Heart left ventricle (tissue), 16 donors: Measurements from ENCODE around the gene FYN. TPM values are rescaled to one million over a fixed set of nuclear protein-coding genes. Genes with fewer than 3 reads are reported as not detected.

Experiments used
- ATAC-seq, 4 donors: fragments of 200-7000 bp; cut with Tn5 transposase; one replicate each; pipeline ENCODE4 v1.9.1; 2020 to 2022; ENCODE audit warnings: moderate library complexity in 4 of 4, mild to moderate bottlenecking in 3 of 4, moderate number of reproducible peaks in 1 of 4
- DNase-seq, 5 donors: peaks; one replicate each; pipeline ENCODE4 v3.0.0-alpha.2; 2020
- H3K27ac ChIP-seq, 12 donors: fragments of 200-600 bp; sonication (generic) in 4 of 12; one replicate each; pipeline versions ENCODE4 v1.5.0 to v1.8.0; 2016 to 2022; ENCODE audit warnings: mild to moderate bottlenecking in 2 of 12
- H3K27me3 ChIP-seq, 9 donors: fragments of 200-600 bp; sonication (generic) in 2 of 9; one replicate each; pipeline versions ENCODE4 v1.5.1 to v1.8.0; 2016 to 2022; ENCODE audit warnings: mild to moderate bottlenecking in 3 of 9
- H3K36me3 ChIP-seq, 9 donors: fragments of 200-600 bp; sonication (generic) in 2 of 9; one replicate each; pipeline versions ENCODE4 v1.5.0 to v1.8.0; 2018 to 2022; ENCODE audit warnings: mild to moderate bottlenecking in 2 of 9
- H3K4me1 ChIP-seq, 12 donors: fragments of 200-600 bp; sonication (generic) in 4 of 12; one replicate each; pipeline versions ENCODE4 v1.5.0 to v1.8.0; 2016 to 2022; ENCODE audit warnings: mild to moderate bottlenecking in 3 of 12
- H3K4me3 ChIP-seq, 12 donors: fragments of 200-600 bp; sonication (generic) in 4 of 12; one replicate each; pipeline versions ENCODE4 v1.5.0 to v1.8.0; 2017 to 2022; ENCODE audit warnings: mild to moderate bottlenecking in 9 of 12, moderate library complexity in 4 of 12
- H3K9me3 ChIP-seq, 12 donors: fragments of 200-600 bp; sonication (generic) in 4 of 12; one replicate each; pipeline versions ENCODE4 v1.5.0 to v1.8.0; 2016 to 2022; ENCODE audit warnings: mild to moderate bottlenecking in 1 of 12
- POLR2A ChIP-seq, 2 donors: fragments of 450-650 bp; IDR thresholded peaks; one replicate each; pipeline ENCODE4 v1.6.1; 2017; ENCODE audit warnings: antibody characterized with exemption in 2 of 2, mild to moderate bottlenecking in 2 of 2, moderate library complexity in 2 of 2
- WGBS, 4 donors: extraction: QIAGEN DNeasy Blood & Tissue Kit in 2 of 4; methylation state at CpG; one replicate each; pipeline versions ENCODE4 v1.1.5 to v1.1.7; 2013 to 2018; 5-methylcytosine and 5-hydroxymethylcytosine counted together
- intact Hi-C, 10 donors: fragments of 100-400 bp; cut with DNase I; formaldehyde crosslinking; loops; one replicate each; pipeline versions ENCODE4 v1.11.1 to v1.14.2; 2022
- polyA plus RNA-seq, 2 donors: library from polyadenylated mRNA; stranded (reverse); fragments of 200-250 nt; gene quantifications; one replicate each; pipeline ENCODE4 v1.2.3, GENCODE V29; 2013
- total RNA-seq, 9 donors: library from RNA; depleted of rRNA in 2 of 9; stranded (reverse); fragments of >200 nt in 2 of 9; fragmentation: NEBNext Ultra II Directional in 3 of 9; extraction: Animal tissue kit (Norgen Biotek cat#: 25700) in 3 of 9; gene quantifications; one replicate each; pipeline versions ENCODE4 v1.1.0 to v1.2.4, GENCODE V29; 2016 to 2023
- TF ChIP-seq, protein P1 (sequence below), 12 donors: fragments of 200-600 bp; sonication (generic) in 4 of 12; IDR thresholded peaks; one replicate each; pipeline versions ENCODE4 v1.5.0 to v1.8.0; 2018 to 2022; ENCODE audit warnings: antibody characterized with exemption in 12 of 12, mild to moderate bottlenecking in 5 of 12
- donor health status: ischemic (EF 13 %, LVEDD 7.1; RV severe dilation, severe dysfunction).
- donor health status: healthy with polysubstance abuse.
- donor health status: DM: no; HTN: yes; CAD: no.
- donor health status: DM: no; HTN: no; CAD: no.
- donor health status: ischemic (EF 25% LVEDD 6.9; RV normal size, moderate dysfunction).
- donor health status: ischemic (EF 25% LVEDD 5.7; RV mildly dilated, moderate dysfunction).
- donor health status: healthy.
- donor health status: DM: yes; HTN: yes; CAD: no.
- donor health status: ischemic (EF 35%, LVEDD 5.7; RV mildly dilated, moderate dysfunction).
- donor health status: nonischemic (EF 11% LVEDD 7.7; RV severe dilation, severe dysfunction).
- donor health status: DM: yes; HTN: yes; CAD: no.
- donor health status: PGD.
- donor health status: ischemic (EF 29% LVEDD 5.4; RV normal size, mild dysfunction).
- donor health status: nonischemic (EF 23%, LVEDD 6.1; RV moderate dilation, normal function).

The FYN gene
- total and polyA plus RNA-seq, 11 donors: 14.7 to 72.4 (median 52.3) TPM

DNA sequence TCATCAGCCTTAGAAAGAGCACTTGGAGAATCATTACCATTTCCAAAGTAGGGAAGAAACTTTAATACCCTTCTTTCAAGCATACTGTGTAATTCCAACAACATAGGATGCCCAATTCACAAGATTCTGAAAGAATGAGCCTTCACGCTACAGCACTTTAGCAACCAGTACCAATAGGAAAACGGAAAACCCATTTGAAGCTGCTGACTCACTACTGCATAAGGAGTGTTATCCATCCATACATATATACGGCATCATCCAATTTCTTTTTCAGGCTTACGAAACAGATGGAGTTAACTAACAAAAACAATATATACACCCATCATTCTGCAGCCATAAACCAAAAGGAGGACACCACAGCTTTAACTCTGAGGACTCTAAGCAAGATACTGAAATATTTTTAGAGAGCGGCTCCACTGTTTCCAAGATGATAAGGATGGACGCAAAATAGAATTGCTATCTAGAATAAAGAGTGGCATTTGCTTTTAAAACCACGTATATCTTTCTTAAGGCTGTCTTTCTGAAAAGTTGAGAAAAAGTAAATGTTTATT is 24.9 kb downstream of the FYN start:
- H3K27me3 ChIP-seq: no peaks in the 10 kb centered on the region
- ATAC-seq (peak in 1 of 4 donors; percentile 19), DNase-seq (no peak)
- H3K4me3 ChIP-seq: peak overlapping the region in 1 of 12 donors; percentile 7
- H3K27ac ChIP-seq: peak overlapping the region in 10 of 12 donors; percentile 24 to 64 (median 44)
- H3K4me1 ChIP-seq: peaks cover 16 to 100% (median 91%) of the 10 kb centered on the region in 12 donors
- 46 to 48% (median 46%) methylated on average over 7 of the region's 7 CpGs for WGBS, 4 donors
- peaks cover 0 to 7% (median 0%) of the 10 kb centered on the region in 9 donors for H3K36me3 ChIP-seq
- intact Hi-C loops: no loop called here
- no peaks in the 10 kb centered on the region for H3K9me3 ChIP-seq
- no peak for TF ChIP-seq POLR2A (IDR thresholded peaks at IDR 0.05)
- TF ChIP-seq, protein P1, sequence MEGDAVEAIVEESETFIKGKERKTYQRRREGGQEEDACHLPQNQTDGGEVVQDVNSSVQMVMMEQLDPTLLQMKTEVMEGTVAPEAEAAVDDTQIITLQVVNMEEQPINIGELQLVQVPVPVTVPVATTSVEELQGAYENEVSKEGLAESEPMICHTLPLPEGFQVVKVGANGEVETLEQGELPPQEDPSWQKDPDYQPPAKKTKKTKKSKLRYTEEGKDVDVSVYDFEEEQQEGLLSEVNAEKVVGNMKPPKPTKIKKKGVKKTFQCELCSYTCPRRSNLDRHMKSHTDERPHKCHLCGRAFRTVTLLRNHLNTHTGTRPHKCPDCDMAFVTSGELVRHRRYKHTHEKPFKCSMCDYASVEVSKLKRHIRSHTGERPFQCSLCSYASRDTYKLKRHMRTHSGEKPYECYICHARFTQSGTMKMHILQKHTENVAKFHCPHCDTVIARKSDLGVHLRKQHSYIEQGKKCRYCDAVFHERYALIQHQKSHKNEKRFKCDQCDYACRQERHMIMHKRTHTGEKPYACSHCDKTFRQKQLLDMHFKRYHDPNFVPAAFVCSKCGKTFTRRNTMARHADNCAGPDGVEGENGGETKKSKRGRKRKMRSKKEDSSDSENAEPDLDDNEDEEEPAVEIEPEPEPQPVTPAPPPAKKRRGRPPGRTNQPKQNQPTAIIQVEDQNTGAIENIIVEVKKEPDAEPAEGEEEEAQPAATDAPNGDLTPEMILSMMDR (IDR thresholded peaks at IDR 0.05): no peak

- TF ChIP-seq POLR2A (IDR thresholded peaks at IDR 0.05): no peak
- TF ChIP-seq, protein P1 (IDR thresholded peaks at IDR 0.05): no peak
- peaks cover 0 to 7% (median 0%) of the 10 kb centered on the region in 9 donors for H3K36me3 ChIP-seq
- DNase-seq (peak; percentile 60 to 82 (median 71)), ATAC-seq (peak; percentile 38 to 65 (median 54))
- no peaks in the 10 kb centered on the region for H3K9me3 ChIP-seq
- intact Hi-C loops: no loop called here
- H3K27ac ChIP-seq: peak overlapping the region in 10 of 12 donors; percentile 22 to 84 (median 48)
- H3K27me3 ChIP-seq: no peaks in the 10 kb centered on the region
- WGBS, 4 donors: 29 to 46% (median 38%) methylated on average over 5 of the region's 5 CpGs
- no peak overlapping the region for H3K4me3 ChIP-seq
- peaks cover 16 to 100% (median 97%) of the 10 kb centered on the region in 12 donors for H3K4me1 ChIP-seq
These were observed 26.5 kb downstream of the FYN start for GRCh38 chr6:111846492-111847409.

DNA sequence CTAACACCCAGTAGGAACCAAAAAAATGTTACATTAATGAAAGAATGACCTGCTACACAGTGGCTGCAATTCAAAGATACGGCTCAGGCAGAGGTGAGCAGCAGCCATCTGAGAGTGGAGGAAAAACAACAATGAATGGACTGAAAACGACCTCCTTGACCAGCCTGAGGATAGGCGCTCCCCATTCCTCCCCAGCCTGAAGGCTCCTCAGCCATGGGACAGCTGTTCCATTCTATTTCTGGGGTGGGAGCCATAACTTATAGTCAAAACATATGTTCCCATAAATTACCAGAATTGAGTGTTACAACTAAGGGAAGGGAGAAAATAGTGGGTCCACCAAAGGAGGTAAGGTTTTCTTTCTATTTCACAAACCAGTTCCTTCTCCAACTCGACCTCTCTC is 27.2 kb downstream of the FYN start:
- Histone ChIP-seq H3K4me3 (no peak overlapping the region), H3K27ac (peak overlapping the region in 4 of 12 donors; percentile 7 to 84 (median 48)), H3K9me3 (no peaks in the 10 kb centered on the region), H3K36me3 (peaks cover 0 to 7% (median 0%) of the 10 kb centered on the region in 9 donors), H3K27me3 (no peaks in the 10 kb centered on the region), H3K4me1 (peaks cover 16 to 100% (median 96%) of the 10 kb centered on the region in 12 donors)
- DNase-seq (no peak), ATAC-seq (no peak)
- intact Hi-C loops: no loop called here
- 75 to 82% (median 78%) methylated on average over 4 of the region's 4 CpGs for WGBS, 4 donors
- TF ChIP-seq, protein P1 (IDR thresholded peaks at IDR 0.05): no peak
- TF ChIP-seq POLR2A (IDR thresholded peaks at IDR 0.05): no peak

DNA sequence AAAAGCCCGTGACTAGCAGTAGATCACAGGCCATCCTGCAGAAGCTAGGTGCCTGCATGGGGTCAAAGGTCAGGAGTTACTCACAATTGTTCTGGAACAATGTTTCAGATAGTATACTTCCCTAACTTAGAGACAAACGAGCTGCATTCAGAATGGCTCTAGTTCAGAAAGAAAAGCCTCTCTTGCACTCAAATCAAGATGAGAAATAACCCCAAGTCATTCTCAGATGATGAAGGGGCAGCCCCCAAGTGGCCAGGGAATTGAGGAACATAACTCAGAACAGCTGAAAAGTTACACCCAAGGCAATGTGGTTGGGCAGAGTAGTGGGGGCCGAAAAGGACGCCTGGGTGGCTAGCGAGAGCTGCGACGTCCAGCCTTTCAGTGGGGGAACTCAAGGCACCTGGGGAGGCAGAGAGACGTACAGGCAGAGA is 27.8 kb downstream of the FYN start:
- H3K36me3 ChIP-seq: peaks cover 0 to 7% (median 0%) of the 10 kb centered on the region in 9 donors
- peaks cover 12 to 100% (median 94%) of the 10 kb centered on the region in 12 donors for H3K4me1 ChIP-seq
- intact Hi-C loops: no loop called here
- ATAC-seq (no peak), DNase-seq (no peak)
- H3K27me3 ChIP-seq: no peaks in the 10 kb centered on the region
- no peak for TF ChIP-seq POLR2A (IDR thresholded peaks at IDR 0.05)
- TF ChIP-seq, protein P1 (IDR thresholded peaks at IDR 0.05): no peak
- no peaks in the 10 kb centered on the region for H3K9me3 ChIP-seq
- peak overlapping the region in 5 of 12 donors; percentile 7 to 84 (median 37) for H3K27ac ChIP-seq
- 76 to 82% (median 77%) methylated on average over 8 of the region's 8 CpGs for WGBS, 4 donors
- no peak overlapping the region for H3K4me3 ChIP-seq
